RWPE1 (cell line): ENCODE data around the gene CNN1.
"Not testable (repeated sequence)": the region's sequence is repeated elsewhere in the genome, so short reads cannot be mapped to it uniquely, and the experiment has no call there.

ENCODE experiments used
- CTCF ChIA-PET: fragments of 350-600 bp; sonication (Branson Sonifier 250); formaldehyde crosslinking; extraction: SDS; loops from one replicate; lab custom pipeline; 2021; lab: Yijun Ruan, JAX
- POLR2A ChIA-PET: fragments of 400-600 bp; formaldehyde crosslinking; extraction: SDS; loops from one replicate; lab custom pipeline; 2020; ENCODE audit warnings: antibody characterized with exemption; ENCODE audit not compliant: low non-redundant PET; lab: Yijun Ruan, JAX
- DNase-seq: peaks from one replicate; pipeline ENCODE4 v3.0.0; 2012; ENCODE audit warnings: low spot score
- H3K27ac ChIP-seq: fragments of 450-650 bp; 2 replicates; pipeline ENCODE4 v1.5.1; 2017
- CTCF ChIP-seq: fragments of 450-650 bp; conservative IDR thresholded peaks from 2 replicates; pipeline ENCODE4 v1.5.1; 2017; ENCODE audit warnings: low read depth, mild to moderate bottlenecking

CNN1 gene

GRCh38 chr19:11587975-11588631 is 49.5 kb downstream of the CNN1 start:
- no peak for DNase-seq
- ChIA-PET POLR2A (no interaction called here), CTCF (interaction anchor here (0.5 to 1.2 kb wide), 7 partner anchors 8 to 71 kb away, joined by 3 to 5 read pairs (median 3); partner anchors contain the start of gene ELOF1)
- peak; percentile 32 for TF ChIP-seq CTCF
- H3K27ac ChIP-seq, result peak overlapping the region; percentile 44

GRCh38 chr19:11594084-11594483 is 55.4 kb downstream of the CNN1 start:
- ChIA-PET POLR2A (no interaction called here), CTCF (no interaction called here)
- no peak for TF ChIP-seq CTCF
- DNase-seq, result no peak
- no peak overlapping the region for H3K27ac ChIP-seq

- peak overlapping the region; percentile 83; the same call in 1 of the 2 replicates for H3K27ac ChIP-seq
- ChIA-PET POLR2A (no interaction called here), CTCF (no interaction called here)
- TF ChIP-seq CTCF, result no peak
- no peak for DNase-seq
Observed at GRCh38 chr19:11596156-11596555, 57.5 kb downstream of the CNN1 start.

DNA sequence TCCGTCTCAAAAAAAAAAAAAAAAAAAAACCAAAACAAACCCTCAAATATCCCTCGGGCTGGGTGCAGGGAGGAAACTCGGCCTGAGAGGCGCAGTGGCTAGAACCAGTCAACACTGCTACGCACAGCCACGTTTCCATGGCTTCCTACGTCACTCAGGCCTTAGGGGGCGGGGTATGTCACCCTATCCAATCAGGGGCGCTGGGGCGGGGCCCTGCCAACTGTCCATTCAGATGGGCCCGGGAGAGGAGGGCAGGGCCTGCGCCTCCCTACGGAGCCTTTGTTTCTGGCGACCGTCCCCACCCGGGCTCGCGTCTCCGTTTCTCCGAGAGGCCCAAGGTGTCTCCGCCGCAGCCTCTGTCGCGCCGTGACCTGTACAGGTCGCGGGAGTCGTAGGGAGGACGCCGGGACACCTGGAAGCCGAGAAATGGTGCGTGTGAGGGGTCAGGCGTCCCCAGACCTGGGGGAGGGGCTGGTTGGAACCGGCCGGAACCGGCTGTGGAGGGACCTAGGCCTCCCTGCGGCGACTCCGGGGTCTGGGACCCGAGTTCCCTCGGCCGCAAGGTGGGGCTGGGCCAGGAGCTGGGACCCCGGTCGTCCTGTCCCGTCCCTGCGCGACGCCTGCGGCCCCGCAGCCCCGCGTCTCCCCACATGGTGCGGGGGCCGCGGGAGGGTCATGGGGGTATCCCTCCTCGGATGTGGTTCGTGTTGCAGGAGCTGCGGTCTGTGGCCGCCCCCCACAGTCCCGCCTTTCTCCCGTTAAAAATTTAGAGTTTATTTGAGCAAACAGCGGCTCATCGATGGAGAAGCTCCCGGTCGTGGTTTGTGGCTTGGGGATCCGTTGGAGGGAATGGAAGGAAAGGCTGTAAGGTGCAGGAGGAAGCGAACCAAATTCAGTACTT is 58.8 kb downstream of the CNN1 start, which contains the start of gene ZNF627:
Gene ZNF627 (plus strand): TSS at position 282 of the 901 bp plus-strand sequence. CDS start 145 bp downstream, at position 427.
- peak; percentile 99 for DNase-seq
- POLR2A ChIA-PET, result interaction anchor here (0.6 to 0.7 kb wide), 3 partner anchors 16 to 52 kb away, joined by 9 to 16 read pairs (median 9); no protein-coding TSS in a partner anchor
- CTCF ChIA-PET, result interaction anchor here (0.6 kb wide), 2 partner anchors 54 to 307 kb away, joined by 3 to 5 read pairs; no protein-coding TSS in a partner anchor
- peak within 1 kb of the TSS; percentile 83 for H3K27ac ChIP-seq
- TF ChIP-seq CTCF, result no peak

DNA sequence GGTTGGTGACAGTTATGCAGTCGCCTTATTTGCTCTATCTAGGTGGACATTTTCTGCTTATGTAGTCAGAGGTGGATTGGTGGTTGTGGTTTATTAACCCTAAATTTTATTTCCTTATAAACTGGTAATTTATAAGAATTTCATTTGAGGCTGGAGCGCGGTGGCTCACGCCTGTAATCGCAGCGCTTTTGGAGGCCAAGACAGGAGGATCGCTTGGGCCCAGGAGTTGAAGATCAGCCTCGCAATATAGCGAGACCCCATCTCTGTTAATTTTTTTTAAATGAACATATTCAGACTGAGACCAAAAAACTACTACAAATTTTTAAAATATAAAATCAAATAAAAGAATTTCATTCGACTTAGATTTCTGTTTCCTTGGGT is 59.4 kb downstream of the CNN1 start:
- peak overlapping the region; percentile 83 for H3K27ac ChIP-seq
- ChIA-PET CTCF (no interaction called here), POLR2A (interaction anchor here (0.6 kb wide), 1 partner anchor 16 kb away, joined by 9 read pairs; no protein-coding TSS in a partner anchor)
- no peak for TF ChIP-seq CTCF
- DNase-seq, result no peak

- POLR2A ChIA-PET, result no interaction called here
- CTCF ChIA-PET, result no interaction called here
- DNase-seq, result no peak
- no peak overlapping the region for H3K27ac ChIP-seq
- TF ChIP-seq CTCF, result no peak
Observed at GRCh38 chr19:11598746-11599145, 60.1 kb downstream of the CNN1 start.

DNA sequence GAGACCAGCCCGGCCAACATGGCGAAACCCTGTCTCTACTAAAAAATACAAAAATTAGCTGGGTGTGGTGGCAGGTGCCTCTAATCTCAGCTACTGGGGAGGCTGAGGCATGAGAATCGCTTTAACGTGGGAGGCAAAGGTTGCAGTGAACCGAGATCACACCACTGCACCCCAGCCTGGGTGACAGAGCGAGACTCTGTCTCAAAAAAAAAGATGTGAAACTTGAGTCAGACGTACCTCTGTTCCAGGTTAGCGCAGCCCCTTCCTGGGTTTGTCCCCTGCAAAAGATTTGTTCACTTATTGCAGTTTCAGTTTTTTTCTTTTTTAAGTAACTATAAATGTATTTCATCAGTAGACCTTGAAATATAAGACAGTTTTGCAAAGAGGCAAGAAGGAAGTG is 61.1 kb downstream of the CNN1 start:
- POLR2A ChIA-PET, DNase-seq: not testable (repeated sequence)
- CTCF ChIA-PET, result interaction anchor here (0.5 to 0.7 kb wide), 3 partner anchors 40 to 1346 kb away, joined by 3 to 7 read pairs (median 3); no protein-coding TSS in a partner anchor
- 0 out of 2 replicates have a peak overlapping the region, but pooled peaks have one; percentile 20 for H3K27ac ChIP-seq
